Ishikawa (cell line): ENCODE results near the gene RASSF1.

Source experiments
- CEBPB ChIP-seq: IDR thresholded peaks from 2 replicates; pipeline ENCODE4 v1.6.1; 2012
- CREB1 ChIP-seq: IDR thresholded peaks from 2 replicates; pipeline ENCODE4 v1.6.1; 2012; ENCODE audit warnings: low read depth
- EGR1 ChIP-seq: IDR thresholded peaks from 2 replicates; pipeline ENCODE4 v1.6.1; 2012
- EP300 ChIP-seq: IDR thresholded peaks from 2 replicates; pipeline ENCODE4 v1.6.1; 2012; ENCODE audit warnings: borderline replicate concordance
- FOXM1 ChIP-seq: IDR thresholded peaks from 2 replicates; pipeline ENCODE4 v1.6.1; 2012; ENCODE audit warnings: low read depth, borderline replicate concordance
- NFIC ChIP-seq: IDR thresholded peaks from 2 replicates; pipeline ENCODE4 v1.6.1; 2012
- RAD21 ChIP-seq: IDR thresholded peaks from 2 replicates; pipeline ENCODE4 v1.6.1; 2012; ENCODE audit warnings: low read depth
- TAF1 ChIP-seq: IDR thresholded peaks from 2 replicates; pipeline ENCODE4 v1.6.1; 2012; ENCODE audit warnings: low read depth, mild to moderate bottlenecking
- TCF12 ChIP-seq: IDR thresholded peaks from 2 replicates; pipeline ENCODE4 v1.6.1; 2012; ENCODE audit warnings: low read depth
- TEAD4 ChIP-seq: IDR thresholded peaks from 2 replicates; pipeline ENCODE4 v1.6.1; 2012
- YY1 ChIP-seq: IDR thresholded peaks from 2 replicates; pipeline ENCODE4 v1.6.1; 2012; ENCODE audit warnings: low read depth
- ZBTB7A ChIP-seq: IDR thresholded peaks from 2 replicates; pipeline ENCODE4 v1.6.1; 2012; ENCODE audit warnings: low read depth
- TF ChIP-seq, protein P1 (sequence below): IDR thresholded peaks from 2 replicates; pipeline ENCODE4 v1.6.1; 2012
- TF ChIP-seq, protein P2 (sequence below): IDR thresholded peaks from 2 replicates; pipeline ENCODE4 v1.6.1; 2012; ENCODE audit warnings: low read depth, mild to moderate bottlenecking
- TF ChIP-seq, protein P3 (sequence below): IDR thresholded peaks from 2 replicates; pipeline ENCODE4 v1.6.1; 2012

Gene RASSF1

DNA sequence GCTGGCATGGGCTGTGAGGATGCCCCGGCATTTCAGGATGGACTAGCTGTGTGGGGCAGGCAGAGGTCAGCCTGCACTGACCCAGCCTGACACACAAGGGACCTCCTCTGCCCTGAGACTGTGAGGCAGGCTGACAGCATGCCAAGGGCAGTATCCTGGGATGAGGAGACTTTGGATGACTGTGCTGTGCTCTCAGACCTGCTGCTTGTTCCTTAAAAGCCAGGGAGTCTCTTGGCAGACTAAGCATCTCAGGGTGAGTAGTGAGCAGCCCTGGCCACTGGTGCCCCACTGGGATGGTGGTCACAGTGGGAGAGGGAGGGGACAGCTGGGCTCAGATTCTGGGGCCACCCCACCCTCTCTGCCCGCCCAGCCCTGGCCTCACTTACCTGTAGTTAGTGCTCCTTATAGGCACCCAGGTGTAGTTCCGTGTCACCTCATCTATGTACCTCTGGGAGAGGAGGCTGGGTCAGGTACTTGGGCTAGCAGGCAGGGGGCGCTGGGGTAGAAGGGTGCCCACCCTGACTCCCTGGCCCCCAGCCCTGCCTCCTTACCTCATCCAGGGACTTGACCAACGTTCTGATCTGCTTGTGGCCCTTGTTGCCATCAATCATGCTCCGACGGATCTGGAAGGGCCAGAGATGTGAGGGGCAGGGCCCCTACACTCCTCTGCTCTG is 34.8 kb upstream of the RASSF1 start:
- TF ChIP-seq, protein P1, sequence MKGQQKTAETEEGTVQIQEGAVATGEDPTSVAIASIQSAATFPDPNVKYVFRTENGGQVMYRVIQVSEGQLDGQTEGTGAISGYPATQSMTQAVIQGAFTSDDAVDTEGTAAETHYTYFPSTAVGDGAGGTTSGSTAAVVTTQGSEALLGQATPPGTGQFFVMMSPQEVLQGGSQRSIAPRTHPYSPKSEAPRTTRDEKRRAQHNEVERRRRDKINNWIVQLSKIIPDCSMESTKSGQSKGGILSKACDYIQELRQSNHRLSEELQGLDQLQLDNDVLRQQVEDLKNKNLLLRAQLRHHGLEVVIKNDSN: no peak
- no peak for TF ChIP-seq FOXM1
- TF ChIP-seq, protein P2, sequence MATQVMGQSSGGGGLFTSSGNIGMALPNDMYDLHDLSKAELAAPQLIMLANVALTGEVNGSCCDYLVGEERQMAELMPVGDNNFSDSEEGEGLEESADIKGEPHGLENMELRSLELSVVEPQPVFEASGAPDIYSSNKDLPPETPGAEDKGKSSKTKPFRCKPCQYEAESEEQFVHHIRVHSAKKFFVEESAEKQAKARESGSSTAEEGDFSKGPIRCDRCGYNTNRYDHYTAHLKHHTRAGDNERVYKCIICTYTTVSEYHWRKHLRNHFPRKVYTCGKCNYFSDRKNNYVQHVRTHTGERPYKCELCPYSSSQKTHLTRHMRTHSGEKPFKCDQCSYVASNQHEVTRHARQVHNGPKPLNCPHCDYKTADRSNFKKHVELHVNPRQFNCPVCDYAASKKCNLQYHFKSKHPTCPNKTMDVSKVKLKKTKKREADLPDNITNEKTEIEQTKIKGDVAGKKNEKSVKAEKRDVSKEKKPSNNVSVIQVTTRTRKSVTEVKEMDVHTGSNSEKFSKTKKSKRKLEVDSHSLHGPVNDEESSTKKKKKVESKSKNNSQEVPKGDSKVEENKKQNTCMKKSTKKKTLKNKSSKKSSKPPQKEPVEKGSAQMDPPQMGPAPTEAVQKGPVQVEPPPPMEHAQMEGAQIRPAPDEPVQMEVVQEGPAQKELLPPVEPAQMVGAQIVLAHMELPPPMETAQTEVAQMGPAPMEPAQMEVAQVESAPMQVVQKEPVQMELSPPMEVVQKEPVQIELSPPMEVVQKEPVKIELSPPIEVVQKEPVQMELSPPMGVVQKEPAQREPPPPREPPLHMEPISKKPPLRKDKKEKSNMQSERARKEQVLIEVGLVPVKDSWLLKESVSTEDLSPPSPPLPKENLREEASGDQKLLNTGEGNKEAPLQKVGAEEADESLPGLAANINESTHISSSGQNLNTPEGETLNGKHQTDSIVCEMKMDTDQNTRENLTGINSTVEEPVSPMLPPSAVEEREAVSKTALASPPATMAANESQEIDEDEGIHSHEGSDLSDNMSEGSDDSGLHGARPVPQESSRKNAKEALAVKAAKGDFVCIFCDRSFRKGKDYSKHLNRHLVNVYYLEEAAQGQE: no peak
- no peak for TF ChIP-seq TEAD4
- TF ChIP-seq, protein P3, sequence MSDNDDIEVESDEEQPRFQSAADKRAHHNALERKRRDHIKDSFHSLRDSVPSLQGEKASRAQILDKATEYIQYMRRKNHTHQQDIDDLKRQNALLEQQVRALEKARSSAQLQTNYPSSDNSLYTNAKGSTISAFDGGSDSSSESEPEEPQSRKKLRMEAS: no peak
- TF ChIP-seq EP300: no peak

DNA sequence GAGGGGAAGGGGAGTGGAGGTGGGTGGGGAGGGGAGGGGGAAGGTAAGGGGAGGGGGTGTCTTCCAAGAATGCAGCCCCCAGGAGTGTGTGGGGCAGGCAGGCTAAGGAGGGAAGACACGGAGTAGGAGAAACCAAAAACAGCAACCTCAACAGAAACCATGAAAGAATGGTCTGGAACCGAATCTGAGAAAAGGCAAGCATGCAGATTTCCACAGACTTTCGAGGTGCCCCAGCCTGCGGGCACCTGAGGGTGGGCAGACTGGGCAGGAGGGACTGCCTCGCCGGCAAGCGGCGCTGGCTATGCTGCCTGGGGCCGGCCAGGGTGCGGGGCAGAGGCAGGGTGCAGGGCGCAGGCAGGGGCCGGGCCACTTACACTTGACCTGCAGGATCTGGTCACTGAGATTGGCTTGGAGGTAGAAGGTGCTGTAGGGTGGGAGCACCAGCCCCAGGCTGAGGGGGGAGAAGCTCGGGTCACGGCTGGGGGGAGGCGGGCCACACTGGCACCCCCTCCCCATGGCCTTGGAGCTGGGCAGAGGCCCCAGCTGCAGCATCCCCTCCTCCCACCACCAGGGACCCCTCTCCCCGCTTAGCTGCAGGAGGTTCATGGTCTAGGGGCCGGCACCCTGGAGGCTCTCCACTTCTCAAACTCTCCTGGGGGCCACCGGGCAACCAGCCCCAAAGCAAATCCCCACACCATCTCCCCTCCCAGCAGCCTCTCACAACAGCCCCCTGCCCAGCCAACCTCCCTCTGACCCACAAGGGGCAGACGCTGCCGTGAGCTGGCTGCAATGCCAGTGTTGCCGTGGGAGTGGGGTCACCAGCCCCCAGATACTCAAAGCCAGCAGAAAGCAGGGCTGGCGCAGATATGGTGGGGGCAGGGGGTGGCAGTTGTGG is 34.0 kb upstream of the RASSF1 start:
- TF ChIP-seq CREB1 (no peak), FOXM1 (no peak), EGR1 (no peak), ZBTB7A (no peak), TEAD4 (no peak), NFIC (no peak), TAF1 (no peak)
- TF ChIP-seq, protein P3: no peak
- TF ChIP-seq, protein P1: no peak

DNA sequence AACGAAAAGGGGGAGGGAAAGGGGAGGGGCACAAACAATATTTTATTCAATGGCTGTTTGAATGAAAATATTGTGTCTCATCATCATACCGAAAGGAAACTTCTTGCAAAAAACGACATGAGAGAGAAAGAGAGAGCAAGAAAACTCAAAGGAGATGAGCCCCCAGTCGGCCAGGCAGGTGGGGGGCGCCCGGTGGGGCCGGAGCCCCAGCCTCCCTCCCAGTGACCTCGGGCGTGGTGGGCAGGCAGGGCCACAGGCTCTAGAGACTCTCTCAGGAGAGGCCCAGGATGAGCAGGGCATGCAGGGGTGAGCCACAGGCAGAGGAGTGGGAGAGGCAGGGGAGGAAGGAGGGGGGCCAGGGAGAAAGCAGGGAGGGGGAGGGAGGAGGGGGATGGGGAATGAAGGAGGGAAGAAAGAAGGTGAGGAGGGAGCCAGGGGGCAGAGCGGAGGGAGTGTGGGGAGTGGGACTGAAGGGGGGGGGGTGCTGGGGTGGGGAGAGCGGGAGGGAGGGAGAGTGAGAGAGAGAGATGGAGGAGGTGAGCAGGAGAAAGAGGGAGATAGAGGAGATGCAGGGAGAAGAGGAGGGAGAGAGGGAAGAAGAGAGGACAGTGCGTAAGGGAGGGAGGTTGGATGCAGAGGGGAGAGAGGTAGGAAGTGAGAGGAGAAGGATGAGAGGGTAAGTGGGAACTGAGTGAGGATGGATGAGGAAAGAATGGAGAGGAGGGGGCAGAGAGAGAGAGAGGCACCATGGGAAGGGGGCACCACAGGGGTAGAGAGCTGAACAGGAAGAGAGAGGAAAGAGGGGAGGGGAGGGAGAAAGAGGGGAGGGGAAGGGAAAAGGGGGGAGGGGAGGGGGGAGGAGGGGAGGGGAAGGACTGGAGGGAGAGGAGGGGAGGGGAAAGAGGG is 32.8 kb upstream of the RASSF1 start:
- TF ChIP-seq, protein P2: no peak
- TF ChIP-seq NFIC (no peak), FOXM1 (no peak), TAF1 (no peak), CREB1 (no peak), CEBPB (no peak), YY1 (no peak), ZBTB7A (no peak), TEAD4 (no peak), EGR1 (no peak), RAD21 (no peak), TCF12 (no peak)
- TF ChIP-seq, protein P1: no peak
- TF ChIP-seq, protein P3: no peak

DNA sequence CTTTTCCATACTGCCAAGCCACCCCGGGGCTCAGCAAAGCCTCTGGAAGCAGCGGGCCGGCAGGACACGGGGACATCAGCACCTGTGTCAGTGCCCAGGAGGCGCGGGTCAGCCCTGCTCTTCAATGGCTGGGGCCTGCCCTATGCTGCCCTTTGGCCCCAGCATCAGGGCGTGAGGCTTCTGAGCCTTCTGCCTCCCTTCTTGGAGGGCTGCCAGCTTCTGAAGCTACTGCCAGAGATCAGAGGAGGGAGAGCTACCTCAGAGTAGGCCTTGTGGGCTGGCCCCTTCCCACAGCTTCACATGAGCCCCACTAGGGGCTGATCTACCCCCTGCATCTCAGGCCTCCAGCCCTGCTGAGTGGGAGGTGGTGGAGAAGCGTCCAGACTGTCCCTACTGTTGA is 31.7 kb upstream of the RASSF1 start:
- TF ChIP-seq FOXM1 (no peak), NFIC (no peak), TAF1 (no peak), CEBPB (no peak), TCF12 (no peak), EGR1 (no peak), TEAD4 (no peak), YY1 (no peak), CREB1 (no peak), EP300 (no peak), ZBTB7A (no peak), RAD21 (no peak)
- TF ChIP-seq, protein P3: no peak
- TF ChIP-seq, protein P2: no peak
